Stimulated activated CD4-positive, alpha-beta T cell treated with anti-CD3 and anti-CD28 coated beads, Interleukin-15, amount 100 ng/mL, for 1 hour (primary cell): ENCODE results near the gene COG2.
"Not testable (repeated sequence)": the region's sequence is repeated elsewhere in the genome, so short reads cannot be mapped to it uniquely, and the experiment has no call there.

Experiments used
- DNase-seq, 2 donors: peaks; one replicate each; pipeline ENCODE4 v3.0.0-alpha.2; 2020; ENCODE audit warnings: low read depth in 1 of 2, low spot score in 1 of 2

Gene COG2

GRCh38 chr1:230674581-230674980 is 32.3 kb downstream of the COG2 start:
- no peak for DNase-seq

- DNase-seq: no peak
Measured at GRCh38 chr1:230677200-230677599, 34.9 kb downstream of the COG2 start.

- no peak for DNase-seq
Measured at GRCh38 chr1:230679192-230679591, 36.9 kb downstream of the COG2 start.

- no peak for DNase-seq
Measured at GRCh38 chr1:230679825-230680224, 37.5 kb downstream of the COG2 start.

- no peak for DNase-seq
Measured at GRCh38 chr1:230680300-230681025, 38.2 kb downstream of the COG2 start.

GRCh38 chr1:230681599-230681998 is 39.3 kb downstream of the COG2 start:
- DNase-seq: no peak

- no peak for DNase-seq
Measured at GRCh38 chr1:230682274-230682673, 40.0 kb downstream of the COG2 start.

GRCh38 chr1:230682882-230683610 is 40.8 kb downstream of the COG2 start:
- DNase-seq: no peak

GRCh38 chr1:230684146-230684545 is 41.9 kb downstream of the COG2 start:
- DNase-seq: no peak

GRCh38 chr1:230684998-230685397 is 42.7 kb downstream of the COG2 start:
- no peak for DNase-seq

- DNase-seq: no peak
Measured at GRCh38 chr1:230686747-230687146, 44.5 kb downstream of the COG2 start.

GRCh38 chr1:230690101-230690500 is 47.8 kb downstream of the COG2 start:
- no peak for DNase-seq

GRCh38 chr1:230691615-230692014 is 49.3 kb downstream of the COG2 start:
- DNase-seq: no peak

- no peak for DNase-seq
Measured at GRCh38 chr1:230693221-230693620, 50.9 kb downstream of the COG2 start.

- no peak for DNase-seq
Measured at GRCh38 chr1:230693777-230694176, 51.5 kb downstream of the COG2 start.

GRCh38 chr1:230694464-230694863 is 52.2 kb downstream of the COG2 start:
- no peak for DNase-seq

GRCh38 chr1:230694991-230695390 is 52.7 kb downstream of the COG2 start:
- DNase-seq: no peak

GRCh38 chr1:230696218-230696617 is 53.9 kb downstream of the COG2 start:
- no peak for DNase-seq

- no peak for DNase-seq
Measured at GRCh38 chr1:230696722-230697437, 54.6 kb downstream of the COG2 start.

GRCh38 chr1:230698130-230698529 is 55.8 kb downstream of the COG2 start:
- DNase-seq: no peak

GRCh38 chr1:230698964-230699363 is 56.7 kb downstream of the COG2 start:
- not testable (repeated sequence) for DNase-seq

GRCh38 chr1:230699716-230700115 is 57.4 kb downstream of the COG2 start:
- no peak for DNase-seq
